NCI-H526 treated with DMSO at 0.1 percent for 48 hours (cell line): Measurements from ENCODE around the gene DCAF12.
"Not testable (repeated sequence)": the region's sequence is repeated elsewhere in the genome, so short reads cannot be mapped to it uniquely, and the experiment has no call there.

ENCODE experiments used
- DNase-seq: peaks from one replicate; lab custom pipeline; 2025; lab: John Stamatoyannopoulos, UW

DCAF12 gene

DNA sequence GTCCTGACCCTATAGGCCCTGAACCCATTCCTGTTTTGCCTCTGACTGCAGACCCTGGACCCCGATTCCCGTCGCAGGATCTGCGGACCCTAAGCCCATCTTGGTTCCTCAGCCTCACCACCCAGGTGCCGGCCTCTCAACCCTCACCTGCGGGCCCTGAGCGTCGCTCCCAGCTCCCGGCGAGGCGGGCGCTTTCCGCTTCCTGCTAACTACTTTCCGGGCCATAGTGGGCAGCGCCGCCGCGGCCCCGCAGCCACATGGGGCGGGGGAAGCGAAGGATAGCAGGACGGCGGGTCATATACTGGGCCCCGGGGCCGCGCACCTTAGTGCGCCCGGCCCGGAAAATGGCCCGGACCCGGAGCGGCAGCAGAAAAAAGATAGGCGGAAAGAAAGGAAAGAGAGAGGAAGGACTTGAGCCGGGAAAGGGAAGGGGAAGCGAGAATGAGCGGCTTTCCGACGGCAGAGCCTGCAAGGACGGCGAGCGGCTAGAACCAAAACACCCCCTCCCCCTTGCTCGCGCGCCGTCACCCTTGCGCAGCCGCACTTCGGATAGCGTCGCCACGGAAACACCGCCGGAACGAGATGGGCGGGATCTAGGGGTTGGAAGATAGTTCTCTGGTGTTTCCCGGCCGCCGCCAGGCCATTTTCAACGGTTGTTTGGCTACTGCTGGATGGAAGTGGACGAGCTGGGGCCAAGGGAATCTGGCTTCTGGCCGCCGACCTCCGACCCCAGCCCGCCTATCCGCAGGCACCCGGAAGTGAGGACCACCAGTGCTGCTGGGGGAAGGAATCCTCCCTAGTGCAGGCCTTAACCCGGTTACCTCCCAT is at the start of gene DCAF12:
DCAF12 (minus strand) TSS at position 492 of the 828 bp plus-strand sequence; CDS start at position 225, 267 bp downstream.
- DNase-seq, result peak; percentile 79

DNA sequence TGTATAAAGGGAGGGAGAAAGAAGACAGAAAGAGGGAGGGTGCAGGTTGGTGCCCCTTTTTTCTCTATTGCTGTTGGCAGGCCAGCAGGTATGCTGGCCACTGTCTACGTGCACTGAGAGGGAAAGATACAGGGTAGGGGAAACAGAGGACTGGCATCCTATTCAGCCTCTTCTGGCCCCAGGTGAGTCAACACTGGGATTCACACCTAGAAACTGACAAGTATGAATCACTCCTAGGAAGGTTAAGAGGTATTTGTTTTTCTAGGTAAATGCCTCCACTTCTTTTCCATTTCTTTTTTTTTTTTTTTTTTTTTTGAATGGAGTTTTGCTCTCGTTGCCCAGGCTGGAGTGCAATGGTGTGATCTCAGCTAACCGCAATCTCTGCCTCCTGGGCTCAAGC is 49.6 kb upstream of the DCAF12 start:
- DNase-seq, result no peak

DNA sequence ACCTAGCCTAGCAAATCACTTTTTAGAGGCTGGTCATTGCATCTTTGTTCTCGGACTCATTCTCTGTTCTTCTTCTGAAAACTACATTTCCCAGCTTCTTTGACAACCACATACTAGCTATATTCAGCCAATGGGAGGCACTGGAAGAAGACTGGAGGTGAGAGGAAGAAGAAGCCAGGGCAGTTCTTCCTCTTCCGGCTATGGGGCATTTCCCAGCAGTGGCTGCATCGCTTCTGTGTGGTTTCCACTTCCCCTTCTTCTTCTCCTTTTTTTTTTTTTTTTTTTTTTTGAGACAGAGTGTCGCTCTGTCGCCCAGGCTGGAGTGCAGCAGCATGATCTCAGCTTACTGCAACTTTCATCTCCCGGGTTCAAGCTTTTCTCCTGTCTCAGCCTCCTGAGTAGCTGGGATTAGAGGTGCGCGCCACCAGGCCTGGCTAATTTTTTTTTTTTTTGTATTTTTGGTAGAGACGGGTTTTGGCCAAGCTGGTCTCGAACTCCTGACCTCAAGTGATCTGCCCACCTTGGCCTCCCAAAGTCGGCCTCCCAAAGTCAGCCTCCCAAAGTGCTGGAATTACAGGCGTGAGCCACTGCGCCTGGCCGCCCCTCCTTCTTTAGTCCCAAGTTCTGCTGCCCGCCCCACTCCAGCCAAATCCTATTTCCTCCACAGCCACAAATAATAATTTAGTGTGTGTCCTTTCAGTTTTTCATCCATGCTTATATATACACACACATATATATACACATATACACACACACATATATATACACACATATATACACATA is 45.4 kb upstream of the DCAF12 start:
- DNase-seq, result no peak

DNA sequence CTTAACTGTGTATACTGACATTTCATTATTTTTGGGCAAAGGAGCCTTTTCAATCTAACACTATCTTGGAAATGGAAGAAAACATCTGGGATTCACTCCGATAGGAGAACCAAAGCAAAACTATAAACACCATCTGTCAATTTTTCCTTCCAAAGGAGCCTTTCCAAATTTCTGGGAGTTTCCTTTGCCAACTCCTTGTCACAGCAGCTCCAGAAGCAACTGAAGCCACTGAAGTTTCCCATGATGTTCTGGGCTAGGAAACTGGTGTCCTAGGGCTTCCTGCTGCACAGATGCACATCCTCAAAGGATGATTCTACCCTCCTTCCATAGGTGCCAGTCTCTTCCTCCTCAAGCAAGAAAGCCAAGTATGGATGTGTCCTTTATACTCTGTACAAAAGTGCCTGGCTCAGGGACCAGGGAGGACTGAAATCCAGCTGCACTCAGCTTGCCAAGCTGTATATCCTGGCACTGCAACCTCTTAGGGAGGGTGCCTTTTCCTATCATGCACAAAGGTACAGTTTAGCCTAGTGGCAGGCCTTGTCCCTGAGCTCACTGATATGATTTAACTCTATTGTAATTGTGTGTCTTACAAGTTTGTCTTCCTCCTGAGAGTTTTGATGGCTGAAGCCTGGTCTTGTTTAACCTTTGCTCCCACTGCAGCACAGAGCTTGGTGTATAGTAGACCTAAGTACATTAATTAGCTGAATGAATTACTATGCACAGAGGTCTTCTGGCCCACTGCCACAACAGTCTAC is 43.9 kb upstream of the DCAF12 start:
- DNase-seq, result no peak

DNA sequence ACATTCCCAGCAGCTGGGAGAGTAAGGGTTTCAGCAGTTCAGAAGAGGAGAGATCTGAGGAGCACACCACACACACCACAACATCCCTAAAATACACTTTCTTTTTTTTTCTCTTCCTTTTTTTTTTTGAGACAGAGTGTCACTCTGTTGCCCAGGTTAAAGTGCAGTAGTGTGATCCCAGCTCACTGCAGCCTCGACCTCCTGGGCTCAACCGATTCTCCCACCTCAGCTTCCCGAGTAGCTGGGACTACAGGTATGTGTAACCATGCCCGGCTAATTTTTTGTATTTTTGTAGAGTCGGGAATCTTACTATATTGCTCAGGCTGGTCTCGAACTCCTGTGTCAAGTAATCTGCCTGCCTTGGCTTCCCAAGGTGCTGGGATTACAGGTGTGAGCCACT is 42.6 kb upstream of the DCAF12 start:
- no peak for DNase-seq

DNA sequence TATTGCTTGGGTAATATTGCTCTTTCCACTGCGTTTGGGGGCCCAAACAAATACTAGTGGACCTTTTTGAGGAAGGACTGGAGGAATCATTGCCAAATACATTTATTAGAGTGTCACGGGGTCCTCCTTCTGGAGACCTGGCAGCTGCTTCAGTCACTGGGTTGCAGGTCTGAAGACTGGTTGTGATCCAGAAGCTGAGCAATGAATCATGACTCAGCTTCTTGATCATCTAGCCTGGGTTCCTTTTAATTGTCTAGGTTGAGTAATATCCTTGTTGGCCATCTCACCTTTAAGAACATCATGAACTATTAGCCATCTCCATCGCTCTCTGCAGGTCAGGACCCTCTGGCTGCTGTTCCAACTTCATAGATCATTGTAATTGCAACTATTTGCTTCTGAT is 36.9 kb upstream of the DCAF12 start:
- no peak for DNase-seq

DNA sequence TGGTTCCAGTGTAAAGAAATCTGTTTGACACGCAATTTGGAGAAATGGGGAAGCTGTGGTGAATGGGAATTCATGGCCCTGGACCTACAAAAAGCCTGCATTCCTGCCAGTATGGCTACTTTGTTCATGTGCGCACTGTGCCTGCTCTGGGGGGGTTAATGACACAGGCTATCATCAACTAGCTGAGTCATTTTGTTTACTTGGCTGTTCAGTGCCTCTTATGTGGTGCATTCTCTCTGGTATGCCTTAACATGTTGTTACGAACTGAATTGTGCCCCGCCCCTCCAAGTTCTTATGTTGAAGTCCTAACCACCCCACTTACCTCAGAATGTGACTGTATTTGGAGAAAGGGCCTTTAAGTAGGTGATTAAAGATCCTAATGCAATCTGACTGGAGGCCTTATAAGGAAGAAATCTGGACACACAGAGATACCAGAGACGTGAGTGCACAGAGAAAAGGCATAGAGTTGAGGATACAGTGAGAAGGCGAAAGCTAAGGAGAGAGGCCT is 31.9 kb upstream of the DCAF12 start:
- no peak for DNase-seq

DNA sequence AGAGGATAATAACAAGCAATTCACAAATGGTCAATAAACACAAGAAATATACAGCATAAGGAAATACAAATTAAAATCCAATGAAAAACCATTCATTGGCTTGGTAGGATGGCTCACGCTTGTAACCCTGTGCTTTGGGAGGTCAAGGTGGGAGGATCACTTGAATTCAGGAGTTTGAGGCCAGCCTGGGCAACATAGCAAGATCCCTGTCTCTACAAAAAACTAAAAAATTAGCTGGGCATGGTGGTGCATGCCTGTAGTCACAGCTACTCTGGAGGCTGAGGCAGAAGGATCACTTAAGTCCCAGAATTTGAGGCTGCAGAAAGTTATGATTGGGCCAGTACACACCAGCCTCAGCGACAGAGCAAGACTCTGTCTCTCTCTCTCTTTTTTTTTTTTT is 31.4 kb upstream of the DCAF12 start:
- DNase-seq, result no peak

DNA sequence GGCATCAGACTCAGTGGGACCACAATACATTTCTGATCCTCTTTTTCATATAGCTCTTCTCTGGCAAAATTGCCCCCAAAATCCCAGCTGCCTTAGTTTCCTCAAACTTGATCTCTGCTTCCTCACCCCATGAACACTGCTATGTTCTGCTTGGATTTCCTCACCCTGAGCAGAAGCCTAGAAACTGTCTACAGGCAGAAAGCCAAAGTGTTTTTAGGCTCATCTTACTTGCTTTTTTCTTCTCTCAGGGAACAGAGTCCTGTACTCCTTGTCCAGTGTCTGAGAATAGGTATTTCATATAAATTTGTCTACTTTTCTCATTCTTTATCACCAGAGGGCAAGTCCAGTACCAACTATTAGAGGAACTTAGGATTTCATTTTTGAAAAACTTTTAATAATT is 30.8 kb upstream of the DCAF12 start:
- DNase-seq, result no peak

DNA sequence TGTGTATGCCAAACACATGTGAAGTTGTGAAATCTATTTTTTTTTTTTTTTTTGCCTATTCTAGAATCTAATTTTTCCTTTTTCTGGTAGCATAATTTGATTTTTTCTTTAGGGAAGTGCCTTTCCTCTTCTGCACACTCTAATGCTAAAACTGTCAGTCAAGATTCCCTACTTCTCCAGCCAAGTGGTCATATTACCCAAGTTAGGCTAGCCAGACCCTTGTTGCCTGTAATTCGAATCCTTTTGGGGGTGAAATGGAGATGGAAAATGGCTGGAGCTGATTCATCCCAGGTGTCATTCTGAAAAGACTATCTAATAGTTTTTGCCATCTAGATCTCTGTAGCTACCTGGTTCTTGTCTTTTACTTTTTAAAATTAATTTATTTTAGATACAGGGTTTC is 27.6 kb upstream of the DCAF12 start:
- no peak for DNase-seq

DNA sequence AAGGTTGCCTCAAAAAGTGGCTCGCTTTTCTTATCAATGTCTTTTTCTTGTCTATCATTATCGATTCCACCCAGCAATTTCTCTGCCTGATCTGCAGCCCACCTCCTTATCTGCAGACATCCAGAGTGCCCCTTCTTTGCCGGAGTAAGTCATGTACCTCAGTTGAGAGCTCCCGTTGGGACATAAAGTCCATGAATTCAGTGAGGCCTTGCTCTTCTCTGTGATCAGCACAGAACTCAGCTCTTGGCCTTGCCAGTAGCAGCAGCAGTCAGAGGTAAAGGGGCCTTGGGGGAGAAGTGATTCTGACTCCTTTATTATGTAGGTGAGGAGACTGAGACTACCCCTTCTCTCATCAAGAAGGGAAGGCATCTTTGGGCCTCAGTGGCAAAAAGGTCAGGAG is 24.9 kb upstream of the DCAF12 start:
- DNase-seq, result no peak

DNA sequence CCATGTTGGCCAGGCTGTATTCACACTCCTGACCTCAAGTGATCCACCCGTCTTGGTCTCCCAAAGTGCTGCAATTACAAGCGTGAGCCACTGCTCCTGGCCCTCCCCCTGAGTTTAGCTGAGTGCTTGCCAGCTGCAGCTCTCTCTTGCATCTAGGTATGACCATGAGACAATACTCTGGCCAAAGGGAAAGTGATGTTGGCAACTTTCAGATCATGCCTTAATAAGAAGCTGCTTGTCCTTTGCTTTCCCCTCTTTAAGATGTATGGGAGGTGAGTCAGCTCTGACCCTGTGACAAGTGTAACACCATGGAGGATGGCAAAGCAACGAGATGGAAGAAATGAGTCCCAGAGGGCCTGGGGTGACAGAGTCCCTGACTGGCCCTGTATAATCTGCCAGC is 18.7 kb upstream of the DCAF12 start:
- DNase-seq, result no peak

DNA sequence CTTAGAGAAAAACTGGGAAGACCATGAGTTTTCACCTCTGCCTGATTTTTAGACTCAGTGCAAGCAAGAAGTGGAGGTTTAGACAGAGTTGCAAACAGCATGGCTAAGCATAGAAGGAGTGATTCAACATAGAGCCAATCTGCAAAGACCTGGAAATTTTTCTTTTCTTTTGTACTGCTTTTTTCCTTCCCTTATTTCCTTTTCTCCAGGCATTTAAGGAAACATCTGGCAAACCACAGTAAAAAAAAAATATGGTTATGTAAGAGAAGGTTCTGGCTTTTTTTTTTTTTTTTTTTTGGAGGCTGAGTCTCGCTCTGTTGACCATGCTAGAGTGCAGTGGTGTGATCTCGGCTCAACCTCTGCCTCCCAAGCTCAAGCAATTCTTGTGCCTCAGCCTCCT is 16.6 kb upstream of the DCAF12 start:
- no peak for DNase-seq

DNA sequence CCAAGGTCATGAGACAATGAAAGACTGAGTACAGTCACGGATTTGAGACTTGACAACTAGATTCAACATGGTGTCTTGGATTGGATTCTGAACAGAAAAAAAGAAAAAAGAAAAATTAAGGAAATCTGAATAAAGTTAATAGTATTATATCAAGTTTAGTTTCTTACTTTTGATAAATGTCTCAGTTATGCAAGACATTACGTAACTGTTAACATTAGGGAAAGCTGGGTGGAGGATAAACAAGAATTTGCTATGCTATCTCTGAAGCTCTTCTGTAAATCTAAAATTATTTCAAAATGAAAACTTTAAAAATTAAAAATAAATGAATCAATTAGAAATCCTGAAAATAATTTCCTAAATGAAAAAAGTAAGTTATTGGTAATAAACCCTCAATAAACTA is 14.4 kb upstream of the DCAF12 start:
- no peak for DNase-seq

DNA sequence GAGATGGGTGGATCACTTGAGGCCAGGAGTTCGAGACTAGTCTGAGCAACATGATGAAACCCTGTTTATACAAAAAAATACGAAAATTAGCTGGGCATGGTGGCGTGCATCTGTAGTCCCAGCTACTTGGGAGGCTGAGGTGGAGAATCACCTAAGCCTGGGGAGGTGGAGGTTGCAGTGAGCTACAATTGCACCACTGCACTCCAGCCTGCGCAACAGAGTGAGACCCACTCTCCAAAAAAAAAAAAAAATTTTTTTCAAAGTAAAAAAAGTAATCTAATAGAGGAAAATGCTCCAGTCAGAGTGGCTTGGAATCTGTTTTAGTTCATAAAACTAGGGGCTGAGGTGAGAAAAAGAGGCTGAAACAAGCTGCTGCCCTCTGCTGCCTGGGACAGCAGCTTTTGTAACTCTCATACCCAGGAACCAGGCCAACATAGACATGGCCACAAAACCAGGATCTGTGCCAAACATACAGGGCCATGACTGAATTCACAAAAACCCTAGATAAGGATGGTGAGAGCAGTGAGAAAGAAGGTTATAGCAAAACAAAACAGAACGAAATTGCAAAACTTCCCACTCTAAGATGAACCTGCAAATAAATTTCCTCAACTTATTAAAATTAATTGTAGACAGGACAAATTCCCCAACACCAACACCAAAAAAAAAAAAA is 13.1 kb upstream of the DCAF12 start:
- no peak for DNase-seq

DNA sequence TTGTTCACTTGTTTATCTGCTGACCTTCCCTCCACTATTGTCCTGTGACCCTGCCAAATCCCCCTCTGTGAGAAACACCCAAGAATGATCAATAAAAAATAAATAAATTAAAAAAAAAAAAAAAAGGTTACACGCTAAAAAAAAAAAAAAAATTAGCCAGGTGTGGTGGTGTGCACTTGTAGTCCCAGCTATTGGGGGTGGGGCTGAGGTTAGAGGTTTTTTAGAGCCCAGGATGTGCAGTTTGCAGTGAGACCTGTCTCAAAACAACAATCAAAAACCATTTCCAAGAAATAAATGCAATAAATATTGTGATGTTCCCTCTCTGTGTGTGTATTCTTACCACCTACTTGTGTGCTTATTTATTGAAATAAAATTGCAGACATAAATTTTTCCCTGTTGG is 12.1 kb upstream of the DCAF12 start:
- not testable (repeated sequence) for DNase-seq

DNA sequence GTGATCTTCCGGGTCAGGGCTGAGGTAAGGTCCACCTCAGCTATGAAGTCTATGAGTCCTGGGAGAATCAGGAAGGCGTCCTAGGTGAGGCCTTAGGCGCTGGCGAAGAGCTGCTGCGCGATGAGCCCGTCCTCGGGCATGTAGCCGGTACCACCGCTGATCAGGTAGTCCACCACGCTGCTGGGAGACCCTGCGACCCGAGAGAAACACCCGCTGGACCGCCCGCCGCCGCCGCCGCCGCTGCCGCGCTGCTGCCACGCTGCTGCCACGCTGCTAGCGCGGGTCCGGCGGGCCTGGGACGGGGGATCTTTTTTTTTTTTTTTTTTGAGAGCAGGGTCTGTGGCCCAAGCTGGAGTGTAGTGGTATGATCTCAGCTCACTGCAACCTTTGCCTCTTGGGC is 8.0 kb upstream of the DCAF12 start:
- DNase-seq, result no peak

DNA sequence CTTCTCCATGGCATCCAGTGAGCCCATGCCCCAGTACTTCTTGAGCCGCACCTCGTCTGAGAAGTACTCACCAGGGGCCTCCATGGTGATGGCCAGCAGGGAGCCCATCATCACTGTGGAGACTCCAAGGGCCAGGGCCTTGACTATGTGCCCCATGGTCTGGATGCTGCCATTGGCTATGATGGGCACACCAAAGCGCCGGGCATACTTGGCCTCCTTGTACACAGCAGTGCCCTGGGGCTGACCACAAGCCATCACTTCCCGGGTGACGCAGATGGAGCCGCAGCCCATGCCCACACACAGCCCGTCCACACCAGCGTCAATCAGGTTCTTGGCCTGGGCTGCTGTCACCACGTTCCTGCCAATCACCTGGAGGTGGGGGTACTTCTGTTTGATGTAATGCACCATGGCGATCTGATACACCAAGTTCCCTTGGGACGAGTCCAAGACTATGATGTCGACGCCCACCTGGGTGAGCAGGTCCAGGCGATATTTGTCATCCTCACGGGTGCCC is 7.0 kb upstream of the DCAF12 start:
- no peak for DNase-seq

DNA sequence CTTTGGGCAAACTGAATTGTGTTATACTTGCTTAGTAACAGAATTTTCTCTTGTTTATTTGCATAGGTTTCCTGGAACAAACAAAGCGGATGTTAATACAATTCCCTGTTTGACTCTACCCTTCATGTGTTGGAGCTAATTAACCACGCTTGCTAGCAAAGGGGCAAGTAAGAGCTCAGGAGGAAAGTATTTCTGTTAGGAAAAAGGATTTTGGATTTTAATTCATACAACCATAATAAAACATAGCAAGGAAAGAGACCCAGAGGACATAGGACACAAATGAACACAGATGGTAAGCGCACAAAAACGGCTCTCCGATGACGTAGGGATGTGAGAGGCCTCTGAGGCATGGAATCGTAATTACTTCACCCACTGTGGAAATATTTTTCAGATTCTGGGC is 5.1 kb upstream of the DCAF12 start:
- no peak for DNase-seq

DNA sequence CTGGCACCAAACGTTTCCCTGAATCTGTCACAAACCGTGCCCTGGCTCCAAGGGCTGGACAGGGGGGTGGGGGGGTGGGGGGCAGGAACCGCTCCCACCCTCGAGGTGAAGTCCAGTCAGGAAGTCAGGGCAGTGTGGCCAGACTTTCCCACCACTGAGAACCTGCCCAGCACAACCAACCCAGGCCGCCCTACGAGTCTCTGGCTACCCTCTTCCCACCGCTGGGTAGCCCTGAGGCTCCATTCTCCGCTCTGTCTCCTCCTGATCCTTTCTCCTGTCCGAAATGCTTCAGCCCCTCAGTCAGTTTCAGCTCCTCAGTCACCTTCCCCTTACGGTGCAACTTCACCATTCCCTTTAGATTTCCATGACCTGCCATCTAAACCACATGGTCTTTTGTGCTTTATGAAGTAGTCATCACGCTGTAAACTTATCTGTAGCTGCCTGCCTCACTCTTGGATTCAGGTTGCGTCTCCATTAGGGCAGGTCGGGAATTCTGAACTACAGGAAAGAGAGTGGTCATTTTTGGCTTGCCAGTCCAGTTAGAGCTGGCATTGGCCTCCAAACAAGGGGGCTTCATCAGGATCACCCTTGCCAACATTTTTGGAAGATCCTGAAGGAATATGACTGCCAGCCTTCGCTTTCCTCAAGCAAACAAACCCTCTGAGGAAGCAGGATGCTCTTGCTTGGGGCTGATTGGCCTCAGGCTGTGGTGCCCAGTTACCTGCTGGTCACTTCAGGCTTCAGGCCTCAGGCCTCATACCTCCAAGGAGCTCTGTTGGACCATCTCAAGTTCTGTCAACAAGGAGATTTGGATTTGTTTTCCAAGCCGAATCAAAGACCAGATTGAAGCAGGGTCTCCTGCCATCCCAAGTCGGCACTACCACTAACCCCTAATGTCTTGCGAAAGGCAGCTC is 794 bp upstream of the DCAF12 start:
- no peak for DNase-seq
